Measurements from ENCODE around the gene LDB3.
"Not testable (repeated sequence)": the region's sequence is repeated elsewhere in the genome, so short reads cannot be mapped to it uniquely, and the experiment has no call there.

DNA sequence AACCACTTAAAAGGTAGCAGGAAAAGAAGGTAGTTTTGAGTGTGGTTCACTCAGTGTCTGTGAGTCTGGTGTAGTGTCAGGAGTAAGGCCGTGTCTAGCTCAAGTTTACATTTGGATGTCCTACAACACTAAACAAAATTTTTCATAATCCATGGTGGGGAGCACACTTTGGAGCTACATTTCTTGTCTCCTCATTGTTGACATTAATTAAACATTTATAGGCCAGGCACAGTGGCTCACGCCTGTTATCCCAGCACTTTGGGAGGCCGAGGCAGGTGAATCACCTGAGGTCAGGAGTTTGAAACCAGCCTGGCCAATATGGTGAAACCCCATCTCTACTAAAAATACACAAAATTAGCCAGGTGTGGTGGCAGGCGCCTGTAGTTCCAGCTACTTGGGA, 67.0 kb downstream of the LDB3 start:
- TF ChIP-seq, protein P1, sequence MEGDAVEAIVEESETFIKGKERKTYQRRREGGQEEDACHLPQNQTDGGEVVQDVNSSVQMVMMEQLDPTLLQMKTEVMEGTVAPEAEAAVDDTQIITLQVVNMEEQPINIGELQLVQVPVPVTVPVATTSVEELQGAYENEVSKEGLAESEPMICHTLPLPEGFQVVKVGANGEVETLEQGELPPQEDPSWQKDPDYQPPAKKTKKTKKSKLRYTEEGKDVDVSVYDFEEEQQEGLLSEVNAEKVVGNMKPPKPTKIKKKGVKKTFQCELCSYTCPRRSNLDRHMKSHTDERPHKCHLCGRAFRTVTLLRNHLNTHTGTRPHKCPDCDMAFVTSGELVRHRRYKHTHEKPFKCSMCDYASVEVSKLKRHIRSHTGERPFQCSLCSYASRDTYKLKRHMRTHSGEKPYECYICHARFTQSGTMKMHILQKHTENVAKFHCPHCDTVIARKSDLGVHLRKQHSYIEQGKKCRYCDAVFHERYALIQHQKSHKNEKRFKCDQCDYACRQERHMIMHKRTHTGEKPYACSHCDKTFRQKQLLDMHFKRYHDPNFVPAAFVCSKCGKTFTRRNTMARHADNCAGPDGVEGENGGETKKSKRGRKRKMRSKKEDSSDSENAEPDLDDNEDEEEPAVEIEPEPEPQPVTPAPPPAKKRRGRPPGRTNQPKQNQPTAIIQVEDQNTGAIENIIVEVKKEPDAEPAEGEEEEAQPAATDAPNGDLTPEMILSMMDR (IDR thresholded peaks at IDR 0.05 in 2 of 3, conservative IDR thresholded peaks at IDR 0.05 in 1 of 3; ENCODE audit: borderline replicate concordance in 1 of 3, insufficient read depth in 1 of 3, low read depth in 2 of 3, low read length in 2 of 3): not testable (repeated sequence)
- TF ChIP-seq EZH2 (IDR thresholded peaks at IDR 0.05); CEBPB (IDR thresholded peaks at IDR 0.05; ENCODE audit: low read depth); POLR2AphosphoS5 (IDR thresholded peaks at IDR 0.05; ENCODE audit: low read depth, low read length); EZH2phosphoT487 (IDR thresholded peaks at IDR 0.05; ENCODE audit: borderline replicate concordance); TCF7L2 (IDR thresholded peaks at IDR 0.05; ENCODE audit: borderline replicate concordance, extremely low read depth, insufficient read depth, insufficient read length): not testable (repeated sequence)

Measured in HCT116 (cell line).